ENCODE results near the gene TMPRSS11D.

- TF ChIP-seq CTCF (conservative IDR thresholded peaks at IDR 0.05 in 1 of 2, IDR thresholded peaks at IDR 0.05 in 1 of 2; ENCODE audit: low read depth in 1 of 2, low read length in 2 of 2) (no peak), EZH2 (IDR thresholded peaks at IDR 0.05; ENCODE audit: low read length, missing control alignments) (no peak)
Measured at GRCh38 chr4:67820903-67821302, 62.9 kb downstream of the TMPRSS11D start.
